Gastroesophageal sphincter (tissue), 3 donors: Measurements from ENCODE around the gene MACROD2.
"Not testable (repeated sequence)": the region's sequence is repeated elsewhere in the genome, so short reads cannot be mapped to it uniquely, and the experiment has no call there.

Experiments used
- EP300 ChIP-seq: sonication (generic); formaldehyde crosslinking; IDR thresholded peaks from one replicate; pipeline ENCODE4 v1.6.1; 2017; ENCODE audit warnings: antibody characterized with exemption, mild to moderate bottlenecking
- POLR2A ChIP-seq, 2 donors: fragments of 450-650 bp; IDR thresholded peaks; one replicate each; pipeline ENCODE4 v1.6.1; 2017; ENCODE audit warnings: antibody characterized with exemption in 2 of 2, mild to moderate bottlenecking in 2 of 2, moderate library complexity in 1 of 2
- POLR2AphosphoS5 ChIP-seq: sonication (generic); formaldehyde crosslinking; IDR thresholded peaks from one replicate; pipeline ENCODE4 v1.6.1; 2017; ENCODE audit warnings: antibody characterized with exemption
- TF ChIP-seq, protein P1 (sequence below), 4 experiments: fragments of 200-600 bp in 2 of 4; fragments of 450-650 bp in 2 of 4; sonication (generic) in 1 of 4; IDR thresholded peaks; one replicate each; pipeline ENCODE4 v1.5.1; 2017 to 2019; ENCODE audit warnings: antibody characterized with exemption in 4 of 4, mild to moderate bottlenecking in 2 of 4, moderate library complexity in 2 of 4

DNA sequence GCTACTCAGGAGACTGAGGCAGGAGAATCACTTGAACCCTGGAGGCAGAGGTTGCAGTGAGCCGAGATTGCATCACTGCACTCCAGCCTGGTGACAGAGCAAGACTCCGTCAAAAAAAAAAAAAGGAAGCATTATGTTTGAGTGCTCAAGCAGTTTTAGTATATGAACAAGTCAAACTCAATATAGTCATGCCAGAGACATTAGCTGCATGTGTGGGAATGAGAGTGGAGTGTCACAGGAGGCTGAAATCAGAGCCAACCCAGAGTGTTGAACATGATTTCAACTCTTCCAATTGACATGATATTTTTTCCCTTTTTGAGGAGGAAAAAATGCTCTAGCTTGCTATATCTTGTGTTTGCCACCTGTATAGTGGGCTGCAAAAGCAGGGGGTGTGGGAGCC, 931.1 kb downstream of the MACROD2 start:
- TF ChIP-seq, protein P1, sequence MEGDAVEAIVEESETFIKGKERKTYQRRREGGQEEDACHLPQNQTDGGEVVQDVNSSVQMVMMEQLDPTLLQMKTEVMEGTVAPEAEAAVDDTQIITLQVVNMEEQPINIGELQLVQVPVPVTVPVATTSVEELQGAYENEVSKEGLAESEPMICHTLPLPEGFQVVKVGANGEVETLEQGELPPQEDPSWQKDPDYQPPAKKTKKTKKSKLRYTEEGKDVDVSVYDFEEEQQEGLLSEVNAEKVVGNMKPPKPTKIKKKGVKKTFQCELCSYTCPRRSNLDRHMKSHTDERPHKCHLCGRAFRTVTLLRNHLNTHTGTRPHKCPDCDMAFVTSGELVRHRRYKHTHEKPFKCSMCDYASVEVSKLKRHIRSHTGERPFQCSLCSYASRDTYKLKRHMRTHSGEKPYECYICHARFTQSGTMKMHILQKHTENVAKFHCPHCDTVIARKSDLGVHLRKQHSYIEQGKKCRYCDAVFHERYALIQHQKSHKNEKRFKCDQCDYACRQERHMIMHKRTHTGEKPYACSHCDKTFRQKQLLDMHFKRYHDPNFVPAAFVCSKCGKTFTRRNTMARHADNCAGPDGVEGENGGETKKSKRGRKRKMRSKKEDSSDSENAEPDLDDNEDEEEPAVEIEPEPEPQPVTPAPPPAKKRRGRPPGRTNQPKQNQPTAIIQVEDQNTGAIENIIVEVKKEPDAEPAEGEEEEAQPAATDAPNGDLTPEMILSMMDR (IDR thresholded peaks at IDR 0.05), result not testable (repeated sequence)
- not testable (repeated sequence) for TF ChIP-seq EP300; POLR2A (IDR thresholded peaks at IDR 0.05); POLR2AphosphoS5
